Neural cell (in vitro differentiated cells): Measurements from ENCODE around the gene COL17A1. TPM values are rescaled to one million over a fixed set of nuclear protein-coding genes. Genes with fewer than 3 reads are reported as not detected.

ENCODE experiments used
- H2AFZ ChIP-seq: fragments of 200-600, 300-800 bp; sonication (generic), shearing (Covaris generic); 2 replicates; pipeline ENCODE4 v1.6.0; 2014; ENCODE audit warnings: low read depth, mild to moderate bottlenecking, antibody characterized with exemption, low read length, moderate library complexity
- H3F3A ChIP-seq: fragments of 200-600 bp; shearing (Covaris generic); 2 replicates; pipeline ENCODE4 v1.6.1; 2016; ENCODE audit warnings: mild to moderate bottlenecking, moderate library complexity, mixed read lengths, antibody characterized with exemption, low read length; ENCODE audit not compliant: insufficient read depth, poor library complexity, severe bottlenecking
- H3K27ac ChIP-seq: fragments of 200-600, 300-800 bp; sonication (generic), shearing (Covaris generic); 2 replicates; pipeline ENCODE4 v1.5.1; 2014; ENCODE audit warnings: mild to moderate bottlenecking, low read length, moderate library complexity
- H3K27me3 ChIP-seq: fragments of 300-800, 200-600 bp; sonication (generic), shearing (Covaris generic); 2 replicates; pipeline ENCODE4 v1.6.0; 2014; ENCODE audit warnings: mild to moderate bottlenecking, low read depth, low read length, moderate library complexity; ENCODE audit not compliant: insufficient read depth
- H3K36me3 ChIP-seq: fragments of 300-800, 200-600 bp; sonication (generic), shearing (Covaris generic); 2 replicates; pipeline ENCODE4 v1.5.1; 2014; ENCODE audit warnings: mild to moderate bottlenecking, antibody characterized with exemption, low read length, moderate library complexity; ENCODE audit not compliant: insufficient read depth
- H3K4me2 ChIP-seq: fragments of 300-800, 200-600 bp; sonication (generic), shearing (Covaris generic); 2 replicates; pipeline ENCODE4 v1.6.0; 2014; ENCODE audit warnings: mild to moderate bottlenecking, low read length
- H3K4me3 ChIP-seq: fragments of 300-800, 200-600 bp; sonication (generic), shearing (Covaris generic); 2 replicates; pipeline ENCODE4 v1.5.1; 2014; ENCODE audit warnings: mild to moderate bottlenecking, low read length, moderate library complexity
- H3K79me2 ChIP-seq: fragments of 200-600 bp; shearing (Covaris generic); replicated peaks from 2 replicates; pipeline ENCODE4 v1.6.0; 2014; ENCODE audit warnings: mild to moderate bottlenecking, low read length, moderate library complexity; ENCODE audit not compliant: insufficient read depth
- H3K9ac ChIP-seq: fragments of 300-800, 200-600 bp; sonication (generic), shearing (Covaris generic); 2 replicates; pipeline ENCODE4 v1.6.1; 2016; ENCODE audit warnings: mild to moderate bottlenecking, low read length, mixed read lengths
- H3K9me2 ChIP-seq: fragments of 200-600 bp; shearing (Covaris generic); 2 replicates; pipeline ENCODE4 v1.6.1; 2016; ENCODE audit warnings: mild to moderate bottlenecking, low read length, mixed read lengths; ENCODE audit not compliant: insufficient read depth
- H3K9me3 ChIP-seq: fragments of 200-600, 300-800 bp; sonication (generic), shearing (Covaris generic); 2 replicates; pipeline ENCODE4 v1.6.1; 2016; ENCODE audit warnings: mild to moderate bottlenecking, mixed run types, low read length, moderate library complexity, mixed read lengths
- H4K20me1 ChIP-seq: fragments of 200-600 bp; shearing (Covaris generic); 2 replicates; pipeline ENCODE4 v1.6.1; 2016; ENCODE audit warnings: mild to moderate bottlenecking, mixed run types; ENCODE audit not compliant: insufficient read depth
- CTCF ChIP-seq: fragments of 450-650 bp; IDR thresholded peaks from 2 replicates; pipeline ENCODE4 v1.5.1; 2014; ENCODE audit warnings: antibody characterized with exemption, mild to moderate bottlenecking, moderate library complexity; ENCODE audit not compliant: poor library complexity, severe bottlenecking
- EP300 ChIP-seq: fragments of 450-650 bp; conservative IDR thresholded peaks from 2 replicates; pipeline ENCODE4 v1.6.1; 2014; ENCODE audit warnings: antibody characterized with exemption, mild to moderate bottlenecking, moderate library complexity; ENCODE audit not compliant: poor library complexity, severe bottlenecking
- EZH2 ChIP-seq: fragments of 200-600, 300-800 bp; shearing (Covaris generic), sonication (generic); IDR thresholded peaks from 2 replicates; pipeline ENCODE4 v1.6.1; 2014; ENCODE audit warnings: antibody characterized with exemption, low read length, borderline replicate concordance, mild to moderate bottlenecking; ENCODE audit not compliant: insufficient read depth, poor library complexity, severe bottlenecking
- MXI1 ChIP-seq: fragments of 450-650 bp; conservative IDR thresholded peaks from 2 replicates; pipeline ENCODE4 v1.6.1; 2014; ENCODE audit warnings: antibody characterized with exemption, mild to moderate bottlenecking; ENCODE audit not compliant: poor library complexity, severe bottlenecking
- POLR2AphosphoS5 ChIP-seq: IDR thresholded peaks from 2 replicates; pipeline ENCODE4 v1.6.1; 2012
- RAD21 ChIP-seq: fragments of 450-650 bp; conservative IDR thresholded peaks from 2 replicates; pipeline ENCODE4 v1.6.1; 2014; ENCODE audit warnings: antibody characterized with exemption, mild to moderate bottlenecking, moderate library complexity
- REST ChIP-seq: IDR thresholded peaks from 2 replicates; pipeline ENCODE4 v1.6.1; 2012; ENCODE audit warnings: borderline replicate concordance
- SMC3 ChIP-seq: fragments of 450-650 bp; conservative IDR thresholded peaks from 2 replicates; pipeline ENCODE4 v1.6.1; 2014; ENCODE audit warnings: antibody characterized with exemption, mild to moderate bottlenecking, moderate library complexity; ENCODE audit not compliant: poor library complexity
- polyA plus RNA-seq: library from polyadenylated mRNA; depleted of rRNA; stranded (reverse); fragments of >200 nt; gene quantifications from 2 replicates; pipeline ENCODE4 v1.2.3, GENCODE V29; 2014

Gene COL17A1
- polyA plus RNA-seq, 1 donor from 2014 or later, result not detected

GRCh38 chr10:104025524-104025923 is 60.2 kb downstream of the COL17A1 start (continued):
- no peak for TF ChIP-seq RAD21

DNA sequence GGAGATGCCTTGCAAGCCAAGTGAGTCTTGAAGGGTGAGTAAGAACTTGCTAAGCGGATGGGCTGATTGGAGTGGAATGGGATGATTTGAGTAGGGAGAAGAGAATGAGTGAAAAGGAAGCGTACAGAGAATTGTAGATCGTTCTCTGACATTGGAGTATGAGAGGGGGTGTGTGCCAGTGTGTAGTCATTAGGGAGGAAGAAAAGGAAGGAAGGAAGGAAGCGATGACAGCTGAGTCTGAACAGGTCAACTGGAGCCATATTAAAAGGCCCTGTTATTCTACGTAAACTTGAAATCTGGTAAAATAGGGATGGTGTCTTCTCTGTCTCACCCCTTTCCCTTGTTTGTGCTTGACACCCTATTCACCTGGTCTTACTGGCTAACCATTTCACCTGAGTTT is 63.7 kb downstream of the COL17A1 start:
- Histone ChIP-seq H3K79me2 (no peaks in the 10 kb centered on the region), H3K4me2 (no peak overlapping the region), H3K9ac (no peak overlapping the region), H3K27me3 (no peaks in the 10 kb centered on the region), H3K4me3 (no peak overlapping the region), H3K9me2 (no peaks in the 10 kb centered on the region), H3K27ac (no peak overlapping the region), H3K36me3 (peaks cover 18% of the 10 kb centered on the region), H4K20me1 (no peaks in the 10 kb centered on the region), H3F3A (no peaks in the 10 kb centered on the region), H3K9me3 (no peaks in the 10 kb centered on the region), H2AFZ (no peak overlapping the region)
- TF ChIP-seq MXI1, result no peak
- no peak for TF ChIP-seq EZH2
- TF ChIP-seq SMC3, result no peak
- no peak for TF ChIP-seq RAD21
- TF ChIP-seq REST, result no peak
- TF ChIP-seq CTCF, result no peak

GRCh38 chr10:104021246-104021645 is 64.4 kb downstream of the COL17A1 start:
- TF ChIP-seq POLR2AphosphoS5 (no peak), RAD21 (no peak), CTCF (no peak), REST (no peak), EP300 (no peak), EZH2 (no peak), SMC3 (no peak), MXI1 (no peak)
- Histone ChIP-seq H3K9me2 (no peaks in the 10 kb centered on the region), H3K4me3 (no peak overlapping the region), H3K27me3 (no peaks in the 10 kb centered on the region), H3K9me3 (no peaks in the 10 kb centered on the region), H3F3A (no peaks in the 10 kb centered on the region), H3K9ac (no peak overlapping the region), H3K4me2 (no peak overlapping the region), H3K36me3 (peaks cover 18% of the 10 kb centered on the region), H4K20me1 (no peaks in the 10 kb centered on the region), H3K27ac (no peak overlapping the region), H3K79me2 (no peaks in the 10 kb centered on the region), H2AFZ (no peak overlapping the region)
